ENCODE data around the gene MOK. TPM values are rescaled to one million over a fixed set of nuclear protein-coding genes. Genes with fewer than 3 reads are reported as not detected.

The MOK gene
- total RNA-seq, 4 donors from 2014 or later: 3.0 to 16.0 (median 11.1) TPM

- no peaks in the 10 kb centered on the region for H3K4me1 ChIP-seq
- no peaks in the 10 kb centered on the region for H3K27me3 ChIP-seq
- H3K4me3 ChIP-seq: no peak overlapping the region
- WGBS, 2 donors (ENCODE audit: low coverage in 1 of 2): 90 to 100% methylated on average over 2 to 3 of the region's 3 CpGs
- intact Hi-C loops (cut with DNase I; ENCODE audit: low total_unique reads): no loop called here
- no peak overlapping the region for H3K27ac ChIP-seq
- no peaks in the 10 kb centered on the region for H3K9me3 ChIP-seq
- peaks cover 0 to 5% (median 0%) of the 10 kb centered on the region in 4 donors for H3K36me3 ChIP-seq
- no peak for TF ChIP-seq EP300 (IDR thresholded peaks at IDR 0.05; ENCODE audit: low read depth)
- TF ChIP-seq, protein P1, sequence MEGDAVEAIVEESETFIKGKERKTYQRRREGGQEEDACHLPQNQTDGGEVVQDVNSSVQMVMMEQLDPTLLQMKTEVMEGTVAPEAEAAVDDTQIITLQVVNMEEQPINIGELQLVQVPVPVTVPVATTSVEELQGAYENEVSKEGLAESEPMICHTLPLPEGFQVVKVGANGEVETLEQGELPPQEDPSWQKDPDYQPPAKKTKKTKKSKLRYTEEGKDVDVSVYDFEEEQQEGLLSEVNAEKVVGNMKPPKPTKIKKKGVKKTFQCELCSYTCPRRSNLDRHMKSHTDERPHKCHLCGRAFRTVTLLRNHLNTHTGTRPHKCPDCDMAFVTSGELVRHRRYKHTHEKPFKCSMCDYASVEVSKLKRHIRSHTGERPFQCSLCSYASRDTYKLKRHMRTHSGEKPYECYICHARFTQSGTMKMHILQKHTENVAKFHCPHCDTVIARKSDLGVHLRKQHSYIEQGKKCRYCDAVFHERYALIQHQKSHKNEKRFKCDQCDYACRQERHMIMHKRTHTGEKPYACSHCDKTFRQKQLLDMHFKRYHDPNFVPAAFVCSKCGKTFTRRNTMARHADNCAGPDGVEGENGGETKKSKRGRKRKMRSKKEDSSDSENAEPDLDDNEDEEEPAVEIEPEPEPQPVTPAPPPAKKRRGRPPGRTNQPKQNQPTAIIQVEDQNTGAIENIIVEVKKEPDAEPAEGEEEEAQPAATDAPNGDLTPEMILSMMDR (IDR thresholded peaks at IDR 0.05): no peak
- no peak for TF ChIP-seq POLR2AphosphoS5 (IDR thresholded peaks at IDR 0.05)
- TF ChIP-seq POLR2A (IDR thresholded peaks at IDR 0.05): no peak
- DNase-seq: no peak
- in situ Hi-C loops (cut with MboI; ENCODE audit: low pct_ligation_motif_present in 1 of 4, low pct_unique_long_range_greater_than_20kb in 1 of 4, low sequenced_read_pairs in 3 of 4): no loop called here
These were observed 102.0 kb downstream of the MOK start for GRCh38 chr14:102202944-102203343.

DNA sequence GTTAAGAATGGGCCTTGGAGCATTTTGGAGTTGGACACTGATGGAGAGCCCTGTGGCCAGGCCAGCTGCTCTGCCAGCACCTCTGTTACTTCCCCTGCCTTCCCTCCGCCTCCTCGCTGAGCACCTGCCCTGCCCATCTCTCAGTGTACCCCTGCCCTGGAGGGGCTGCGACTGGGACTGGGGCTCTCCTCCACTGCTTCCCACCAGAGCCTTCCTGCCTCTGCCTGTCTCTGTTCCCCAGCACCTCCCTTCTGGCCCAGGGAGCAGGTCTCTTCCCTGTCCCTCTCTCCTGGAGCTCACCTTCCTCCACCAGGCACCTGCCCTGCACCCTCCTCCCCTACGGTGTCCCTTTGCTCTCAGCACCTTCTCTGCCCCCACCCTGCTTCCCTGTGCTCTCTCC is 103.2 kb downstream of the MOK start:
- intact Hi-C loops (cut with DNase I; ENCODE audit: low total_unique reads): no loop called here
- no peak overlapping the region for H3K4me3 ChIP-seq
- H3K36me3 ChIP-seq: peaks cover 0 to 7% (median 0%) of the 10 kb centered on the region in 4 donors
- 85% methylated on average over 4 of the region's 4 CpGs; no CpG with 5 or more reads in 1 of the 2 donors for WGBS, 2 donors (ENCODE audit: low coverage in 1 of 2)
- DNase-seq: no peak
- H3K27me3 ChIP-seq: no peaks in the 10 kb centered on the region
- in situ Hi-C loops (cut with MboI; ENCODE audit: low pct_ligation_motif_present in 1 of 4, low pct_unique_long_range_greater_than_20kb in 1 of 4, low sequenced_read_pairs in 3 of 4): no loop called here
- H3K4me1 ChIP-seq: no peaks in the 10 kb centered on the region
- no peak overlapping the region for H3K27ac ChIP-seq
- TF ChIP-seq POLR2AphosphoS5 (IDR thresholded peaks at IDR 0.05) (no peak), POLR2A (IDR thresholded peaks at IDR 0.05) (no peak)
- TF ChIP-seq, protein P1 (IDR thresholded peaks at IDR 0.05): no peak
- H3K9me3 ChIP-seq: no peaks in the 10 kb centered on the region

DNA sequence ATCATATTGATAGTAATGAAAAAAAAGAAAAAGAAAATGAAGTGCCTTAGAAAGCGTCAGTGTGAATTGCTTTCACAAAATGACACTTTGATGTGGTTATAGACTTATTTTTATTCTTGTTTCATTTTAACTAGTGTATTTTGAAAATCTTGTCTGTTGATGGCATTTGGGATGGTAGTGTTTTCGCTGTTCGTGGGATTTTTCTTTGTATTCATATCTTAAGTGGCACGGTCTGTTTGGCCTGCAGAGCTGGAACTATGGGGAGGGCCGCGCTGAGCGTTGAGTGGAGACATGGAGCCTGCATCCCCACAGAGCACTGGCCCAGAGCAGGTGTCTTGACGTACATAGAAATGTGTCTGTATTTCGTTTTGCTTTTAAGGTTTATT is 103.6 kb downstream of the MOK start:
- in situ Hi-C loops (cut with MboI; ENCODE audit: low pct_ligation_motif_present in 1 of 4, low pct_unique_long_range_greater_than_20kb in 1 of 4, low sequenced_read_pairs in 3 of 4) (no loop called here), intact Hi-C loops (cut with DNase I; ENCODE audit: low total_unique reads) (no loop called here)
- Histone ChIP-seq H3K4me3 (no peak overlapping the region), H3K27ac (no peak overlapping the region), H3K9me3 (no peaks in the 10 kb centered on the region), H3K27me3 (no peaks in the 10 kb centered on the region), H3K36me3 (peaks cover 0 to 7% (median 0%) of the 10 kb centered on the region in 4 donors), H3K4me1 (no peaks in the 10 kb centered on the region)
- WGBS, 2 donors (ENCODE audit: low coverage in 1 of 2): 72 to 84% methylated on average over 9 of the region's 9 CpGs
- no peak for DNase-seq
- TF ChIP-seq POLR2AphosphoS5 (IDR thresholded peaks at IDR 0.05): no peak
- TF ChIP-seq, protein P1 (IDR thresholded peaks at IDR 0.05): no peak
- TF ChIP-seq POLR2A (IDR thresholded peaks at IDR 0.05): no peak
- TF ChIP-seq EP300 (IDR thresholded peaks at IDR 0.05; ENCODE audit: low read depth): no peak

DNA sequence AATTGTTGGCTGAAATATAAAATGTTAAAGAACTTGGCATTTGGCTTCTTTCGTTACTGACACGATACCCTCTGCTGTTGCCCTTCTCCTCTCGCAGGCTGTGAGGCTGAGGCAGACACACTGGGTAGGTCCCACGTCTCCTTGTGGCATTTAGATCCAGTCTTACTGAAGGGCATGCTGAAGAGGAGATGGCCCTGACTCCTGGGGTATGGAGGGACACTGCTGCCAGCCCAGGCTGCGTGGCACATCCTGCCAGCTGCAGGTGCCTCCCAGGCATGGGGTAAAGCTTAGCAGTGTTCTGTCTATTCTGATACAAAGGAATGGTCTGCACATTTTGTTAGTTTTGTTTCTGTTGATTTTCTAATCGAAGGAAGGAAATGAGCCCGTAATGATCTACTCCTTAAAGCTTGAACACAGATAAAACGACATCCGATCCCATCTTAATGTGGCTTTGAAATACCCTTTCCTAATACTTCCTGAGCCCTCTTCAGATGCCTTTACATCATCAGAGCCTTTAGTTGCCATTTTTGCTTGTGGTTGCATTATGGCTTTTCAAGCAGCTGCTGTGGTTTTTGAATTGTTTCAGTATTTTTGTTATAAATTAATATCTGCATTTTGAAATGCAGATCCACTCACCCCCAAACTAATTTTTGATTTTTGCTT is 104.1 kb downstream of the MOK start:
- Histone ChIP-seq H3K4me3 (no peak overlapping the region), H3K36me3 (peaks cover 0 to 7% (median 2%) of the 10 kb centered on the region in 4 donors), H3K27me3 (no peaks in the 10 kb centered on the region), H3K9me3 (no peaks in the 10 kb centered on the region), H3K4me1 (peaks cover 0 to 2% (median 0%) of the 10 kb centered on the region in 4 donors), H3K27ac (no peak overlapping the region)
- intact Hi-C loops (cut with DNase I; ENCODE audit: low total_unique reads): no loop called here
- TF ChIP-seq POLR2AphosphoS5 (IDR thresholded peaks at IDR 0.05) (no peak), EP300 (IDR thresholded peaks at IDR 0.05; ENCODE audit: low read depth) (no peak), POLR2A (IDR thresholded peaks at IDR 0.05) (no peak)
- TF ChIP-seq, protein P1 (IDR thresholded peaks at IDR 0.05): no peak
- no peak for DNase-seq
- WGBS, 2 donors (ENCODE audit: low coverage in 1 of 2): 71 to 89% methylated on average over 9 of the region's 9 CpGs
- in situ Hi-C loops (cut with MboI; ENCODE audit: low pct_ligation_motif_present in 1 of 4, low pct_unique_long_range_greater_than_20kb in 1 of 4, low sequenced_read_pairs in 3 of 4): no loop called here
